Left lung (tissue), 10 donors: ENCODE data around the gene IL1R1. TPM values are rescaled to one million over a fixed set of nuclear protein-coding genes. Genes with fewer than 3 reads are reported as not detected.

Experiments
- ATAC-seq: fragments of 200-7000 bp; cut with Tn5 transposase; one replicate; pipeline ENCODE4 v1.9.1; 2020; ENCODE audit warnings: moderate library complexity
- DNase-seq, 4 donors: peaks; one replicate each; pipeline ENCODE4 v3.0.0-alpha.2; 2013 to 2020
- H3K27ac ChIP-seq, 2 donors: fragments of 200-600 bp; sonication (generic) in 1 of 2; one replicate each; pipeline versions ENCODE4 v1.5.0 to v1.8.0; 2020 to 2021
- H3K27me3 ChIP-seq, 2 donors: fragments of 200-600 bp; sonication (generic) in 1 of 2; one replicate each; pipeline versions ENCODE4 v1.5.0 to v1.8.0; 2020 to 2021
- H3K36me3 ChIP-seq, 2 donors: fragments of 200-600 bp; sonication (generic) in 1 of 2; one replicate each; pipeline versions ENCODE4 v1.5.0 to v1.8.0; 2020 to 2021
- H3K4me1 ChIP-seq, 2 donors: fragments of 200-600 bp; one replicate each; pipeline ENCODE4 v1.8.0; 2021
- H3K4me3 ChIP-seq, 2 donors: fragments of 200-600 bp; sonication (generic) in 1 of 2; one replicate each; pipeline versions ENCODE4 v1.5.0 to v1.8.0; 2020 to 2021; ENCODE audit warnings: mild to moderate bottlenecking in 1 of 2
- H3K9me3 ChIP-seq, 2 donors: fragments of 200-600 bp; sonication (generic) in 1 of 2; one replicate each; pipeline versions ENCODE4 v1.5.0 to v1.8.0; 2020 to 2021
- intact Hi-C, 2 donors: fragments of 100-400 bp; cut with DNase I; formaldehyde crosslinking; loops; one replicate each; pipeline versions ENCODE4 v1.11.2 to v1.14.2; 2022
- polyA plus RNA-seq, 6 donors: library from polyadenylated mRNA; unstranded; fragments of 120-200 nt; gene quantifications; one replicate each; pipeline ENCODE4 v1.2.1, GENCODE V29; 2013; ENCODE audit not compliant: insufficient read length in 6 of 6
- total RNA-seq, 2 donors: library from RNA; stranded (reverse); fragmentation: NEBNext Ultra II Directional; extraction: Animal tissue kit (Norgen Biotek cat#: 25700); gene quantifications; one replicate each; pipeline ENCODE4 v1.2.1, GENCODE V29; 2021
- TF ChIP-seq, protein P1 (sequence below), 2 donors: fragments of 200-600 bp; sonication (generic) in 1 of 2; IDR thresholded peaks; one replicate each; pipeline versions ENCODE4 v1.5.0 to v1.8.0; 2021; ENCODE audit warnings: antibody characterized with exemption in 2 of 2
- donor health status: DM: no; HTN: yes; CAD: no.
- donor health status: DM: no; HTN: no; CAD: no.

IL1R1 gene
- total and polyA plus RNA-seq, 8 donors = 91.1 to 224 (median 112) TPM

DNA sequence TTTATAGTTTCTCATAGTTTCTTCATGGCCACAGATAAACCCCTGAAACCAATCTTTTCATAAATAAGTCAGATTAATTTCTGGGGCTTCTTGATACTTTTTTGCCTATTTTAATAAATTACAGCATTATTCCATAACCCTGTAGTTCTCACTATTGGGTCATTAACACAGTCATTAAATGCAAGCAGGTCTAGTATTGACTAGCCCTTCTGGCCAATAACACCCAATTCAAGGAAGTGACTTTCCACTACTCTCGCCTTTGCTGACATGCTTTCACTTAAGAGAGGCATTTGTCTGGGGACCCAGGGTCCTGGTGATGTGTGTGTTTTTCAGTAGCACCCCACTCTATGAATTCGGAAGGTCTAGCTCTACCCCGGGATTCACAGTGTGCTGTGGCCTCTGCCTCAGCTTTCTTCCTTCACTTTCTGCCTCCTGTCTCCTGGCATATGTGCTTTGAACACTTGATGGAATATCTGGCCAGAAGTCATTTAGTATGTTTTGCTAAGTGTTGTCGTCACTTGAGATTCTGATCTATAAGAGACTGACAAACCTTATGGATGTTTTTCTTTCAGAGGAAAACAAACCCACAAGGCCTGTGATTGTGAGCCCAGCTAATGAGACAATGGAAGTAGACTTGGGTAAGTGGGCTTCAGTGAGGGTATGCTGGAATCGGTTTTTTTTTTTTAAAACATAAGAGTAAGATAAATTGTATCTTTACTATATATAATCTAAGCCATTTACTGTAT is 25.7 kb downstream of the IL1R1 start:
- Histone ChIP-seq H3K27me3 (no peaks in the 10 kb centered on the region), H3K36me3 (peaks cover 0 to 80% of the 10 kb centered on the region in 2 donors), H3K27ac (no peak overlapping the region), H3K4me1 (peaks cover 0 to 24% of the 10 kb centered on the region in 2 donors), H3K9me3 (no peaks in the 10 kb centered on the region), H3K4me3 (no peak overlapping the region)
- intact Hi-C loops = no loop called here
- no peak for ATAC-seq
- TF ChIP-seq, protein P1, sequence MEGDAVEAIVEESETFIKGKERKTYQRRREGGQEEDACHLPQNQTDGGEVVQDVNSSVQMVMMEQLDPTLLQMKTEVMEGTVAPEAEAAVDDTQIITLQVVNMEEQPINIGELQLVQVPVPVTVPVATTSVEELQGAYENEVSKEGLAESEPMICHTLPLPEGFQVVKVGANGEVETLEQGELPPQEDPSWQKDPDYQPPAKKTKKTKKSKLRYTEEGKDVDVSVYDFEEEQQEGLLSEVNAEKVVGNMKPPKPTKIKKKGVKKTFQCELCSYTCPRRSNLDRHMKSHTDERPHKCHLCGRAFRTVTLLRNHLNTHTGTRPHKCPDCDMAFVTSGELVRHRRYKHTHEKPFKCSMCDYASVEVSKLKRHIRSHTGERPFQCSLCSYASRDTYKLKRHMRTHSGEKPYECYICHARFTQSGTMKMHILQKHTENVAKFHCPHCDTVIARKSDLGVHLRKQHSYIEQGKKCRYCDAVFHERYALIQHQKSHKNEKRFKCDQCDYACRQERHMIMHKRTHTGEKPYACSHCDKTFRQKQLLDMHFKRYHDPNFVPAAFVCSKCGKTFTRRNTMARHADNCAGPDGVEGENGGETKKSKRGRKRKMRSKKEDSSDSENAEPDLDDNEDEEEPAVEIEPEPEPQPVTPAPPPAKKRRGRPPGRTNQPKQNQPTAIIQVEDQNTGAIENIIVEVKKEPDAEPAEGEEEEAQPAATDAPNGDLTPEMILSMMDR (IDR thresholded peaks at IDR 0.05) = no peak
- no peak for DNase-seq

DNA sequence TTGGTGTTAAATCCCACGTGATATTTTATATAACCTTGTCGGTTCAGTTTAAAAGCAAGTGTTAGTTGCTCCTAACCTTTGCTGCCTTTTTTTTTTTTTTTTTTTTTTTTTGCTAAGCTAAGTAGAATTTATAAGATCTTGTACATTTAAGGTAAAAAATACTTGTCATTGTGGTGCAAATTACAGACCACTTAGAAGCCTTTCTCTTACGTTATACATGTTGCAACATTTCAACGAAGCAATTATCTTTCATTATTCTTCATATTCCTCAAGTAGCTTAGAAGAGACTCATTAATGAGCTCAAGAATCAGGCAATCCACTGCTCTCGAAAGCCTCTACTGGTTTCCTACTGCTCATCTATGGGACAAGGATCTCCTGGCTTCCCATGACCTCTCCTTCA is 29.4 kb downstream of the IL1R1 start:
- Histone ChIP-seq H3K9me3 (no peaks in the 10 kb centered on the region), H3K27ac (peak overlapping the region in 1 of 2 donors; percentile 29), H3K36me3 (peaks cover 0 to 95% of the 10 kb centered on the region in 2 donors), H3K4me3 (no peak overlapping the region), H3K4me1 (peaks cover 0 to 10% of the 10 kb centered on the region in 2 donors), H3K27me3 (no peaks in the 10 kb centered on the region)
- DNase-seq (no peak), ATAC-seq (no peak)
- intact Hi-C loops = no loop called here
- TF ChIP-seq, protein P1 (IDR thresholded peaks at IDR 0.05) = no peak

DNA sequence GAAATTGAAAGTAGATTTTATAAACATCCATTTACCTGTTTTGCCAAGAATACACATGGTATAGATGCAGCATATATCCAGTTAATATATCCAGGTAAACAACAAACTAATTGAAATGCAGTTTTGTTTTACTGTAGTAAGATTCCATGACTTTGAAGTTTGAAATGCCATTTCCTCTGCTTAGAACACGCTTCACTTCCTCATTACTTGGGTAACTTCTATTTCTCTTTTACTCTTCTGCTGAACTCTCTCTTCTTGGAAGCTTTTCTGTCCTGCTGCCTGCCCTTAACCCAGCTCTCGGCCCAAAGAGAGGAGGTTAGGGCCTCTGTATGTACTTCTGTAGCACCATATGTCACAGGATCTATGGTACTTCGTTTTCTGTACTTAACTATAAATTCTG is 30.2 kb downstream of the IL1R1 start:
- Histone ChIP-seq H3K27me3 (no peaks in the 10 kb centered on the region), H3K9me3 (no peaks in the 10 kb centered on the region), H3K27ac (peak overlapping the region in 1 of 2 donors; percentile 29), H3K4me3 (no peak overlapping the region), H3K36me3 (peaks cover 0 to 100% of the 10 kb centered on the region in 2 donors), H3K4me1 (peaks cover 0 to 10% of the 10 kb centered on the region in 2 donors)
- intact Hi-C loops = no loop called here
- TF ChIP-seq, protein P1 (IDR thresholded peaks at IDR 0.05) = no peak
- ATAC-seq = no peak
- DNase-seq = no peak

DNA sequence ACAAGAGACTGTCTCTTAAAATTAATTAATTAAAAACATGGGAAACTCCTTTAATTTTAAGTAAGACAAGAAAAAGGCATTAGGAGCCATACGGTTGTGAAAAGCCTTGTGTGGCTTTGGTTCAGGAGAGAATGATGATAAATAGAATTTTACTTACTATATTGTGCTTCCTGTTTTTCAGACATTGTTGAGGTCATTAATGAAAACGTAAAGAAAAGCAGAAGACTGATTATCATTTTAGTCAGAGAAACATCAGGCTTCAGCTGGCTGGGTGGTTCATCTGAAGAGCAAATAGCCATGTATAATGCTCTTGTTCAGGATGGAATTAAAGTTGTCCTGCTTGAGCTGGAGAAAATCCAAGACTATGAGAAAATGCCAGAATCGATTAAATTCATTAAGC is 33.6 kb downstream of the IL1R1 start:
- H3K27ac ChIP-seq = no peak overlapping the region
- no peak overlapping the region for H3K4me3 ChIP-seq
- peaks cover 0 to 10% of the 10 kb centered on the region in 2 donors for H3K4me1 ChIP-seq
- H3K36me3 ChIP-seq = peaks cover 0 to 87% of the 10 kb centered on the region in 2 donors
- no peaks in the 10 kb centered on the region for H3K27me3 ChIP-seq
- ATAC-seq (no peak), DNase-seq (no peak)
- TF ChIP-seq, protein P1 (IDR thresholded peaks at IDR 0.05) = no peak
- intact Hi-C loops = no loop called here
- H3K9me3 ChIP-seq = no peaks in the 10 kb centered on the region

DNA sequence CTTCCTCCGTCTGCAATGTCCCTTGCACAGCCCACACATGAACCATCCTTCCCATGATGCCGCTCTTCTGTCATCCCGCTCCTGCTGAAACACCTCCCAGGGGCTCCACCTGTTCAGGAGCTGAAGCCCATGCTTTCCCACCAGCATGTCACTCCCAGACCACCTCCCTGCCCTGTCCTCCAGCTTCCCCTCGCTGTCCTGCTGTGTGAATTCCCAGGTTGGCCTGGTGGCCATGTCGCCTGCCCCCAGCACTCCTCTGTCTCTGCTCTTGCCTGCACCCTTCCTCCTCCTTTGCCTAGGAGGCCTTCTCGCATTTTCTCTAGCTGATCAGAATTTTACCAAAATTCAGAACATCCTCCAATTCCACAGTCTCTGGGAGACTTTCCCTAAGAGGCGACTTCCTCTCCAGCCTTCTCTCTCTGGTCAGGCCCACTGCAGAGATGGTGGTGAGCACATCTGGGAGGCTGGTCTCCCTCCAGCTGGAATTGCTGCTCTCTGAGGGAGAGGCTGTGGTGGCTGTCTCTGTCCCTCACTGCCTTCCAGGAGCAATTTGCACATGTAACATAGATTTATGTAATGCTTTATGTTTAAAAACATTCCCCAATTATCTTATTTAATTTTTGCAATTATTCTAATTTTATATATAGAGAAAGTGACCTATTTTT is 35.4 kb downstream of the IL1R1 start:
- DNase-seq (no peak), ATAC-seq (peak; percentile 21)
- intact Hi-C loops = no loop called here
- H3K4me1 ChIP-seq = no peaks in the 10 kb centered on the region
- H3K9me3 ChIP-seq = no peaks in the 10 kb centered on the region
- H3K27me3 ChIP-seq = no peaks in the 10 kb centered on the region
- TF ChIP-seq, protein P1 (IDR thresholded peaks at IDR 0.05) = no peak
- H3K27ac ChIP-seq = no peak overlapping the region
- peaks cover 0 to 69% of the 10 kb centered on the region in 2 donors for H3K36me3 ChIP-seq
- no peak overlapping the region for H3K4me3 ChIP-seq
